Neural progenitor cell (in vitro differentiated cells): ENCODE measurements around the gene CHD5. TPM values are rescaled to one million over a fixed set of nuclear protein-coding genes. Genes with fewer than 3 reads are reported as not detected.

Experiments used
- DNase-seq: peaks from one replicate; pipeline ENCODE4 v3.0.0-alpha.2; 2016; ENCODE audit warnings: low spot score
- H2AFZ ChIP-seq: fragments of 200-600 bp; sonication (generic); replicated peaks from 2 replicates; pipeline ENCODE4 v1.6.1; 2016; ENCODE audit warnings: antibody characterized with exemption
- H3F3A ChIP-seq: fragments of 200-600 bp; sonication (generic); 2 replicates; pipeline ENCODE4 v1.6.1; 2016; ENCODE audit warnings: antibody characterized with exemption, low read depth
- H3K27ac ChIP-seq: fragments of 200-600 bp; sonication (generic); 2 replicates; pipeline ENCODE4 v1.5.1; 2016; ENCODE audit warnings: mild to moderate bottlenecking
- H3K27me3 ChIP-seq: fragments of 200-600 bp; sonication (generic); 2 replicates; pipeline ENCODE4 v1.6.1; 2016; ENCODE audit warnings: mild to moderate bottlenecking, moderate library complexity
- H3K36me3 ChIP-seq: fragments of 200-600 bp; sonication (generic); 2 replicates; pipeline ENCODE4 v1.5.1; 2016
- H3K4me1 ChIP-seq: fragments of 200-600 bp; sonication (generic); 2 replicates; pipeline ENCODE4 v1.6.1; 2016; ENCODE audit warnings: mixed run types
- H3K4me2 ChIP-seq: fragments of 200-600 bp; sonication (generic); 2 replicates; pipeline ENCODE4 v1.6.1; 2016
- H3K4me3 ChIP-seq: fragments of 200-600 bp; sonication (generic); 2 replicates; pipeline ENCODE4 v1.5.1; 2016
- H3K79me2 ChIP-seq: fragments of 200-600 bp; sonication (generic); 2 replicates; pipeline ENCODE4 v1.6.1; 2016; ENCODE audit warnings: low read depth
- H3K9ac ChIP-seq: fragments of 200-600 bp; sonication (generic); 2 replicates; pipeline ENCODE4 v1.6.1; 2016
- H3K9me3 ChIP-seq: fragments of 200-600 bp; sonication (generic); 2 replicates; pipeline ENCODE4 v1.5.1; 2016; ENCODE audit warnings: low read depth
- H4K20me1 ChIP-seq: fragments of 200-600 bp; sonication (generic); 2 replicates; pipeline ENCODE4 v1.6.1; 2016; ENCODE audit warnings: low read depth
- H3K27ac Mint-ChIP-seq: 3 replicates; pipeline ENCODE4 v1.8.0; 2021; ENCODE audit warnings: mixed read lengths
- H3K27me3 Mint-ChIP-seq: 2 replicates; pipeline ENCODE4 v1.8.0; 2022; ENCODE audit warnings: low read depth, mild to moderate bottlenecking, inconsistent platforms, moderate library complexity, mixed read lengths; ENCODE audit not compliant: insufficient read depth
- H3K36me3 Mint-ChIP-seq: 3 replicates; pipeline ENCODE4 v1.8.0; 2021; ENCODE audit warnings: mixed read lengths
- H3K4me1 Mint-ChIP-seq: 3 replicates; pipeline ENCODE4 v1.8.0; 2021; ENCODE audit warnings: mixed read lengths
- H3K4me3 Mint-ChIP-seq: 3 replicates; pipeline ENCODE4 v1.8.0; 2021; ENCODE audit warnings: mild to moderate bottlenecking, moderate library complexity, mixed read lengths
- H3K9me3 Mint-ChIP-seq: 3 replicates; pipeline ENCODE4 v1.8.0; 2020; ENCODE audit warnings: mixed read lengths
- EZH2 ChIP-seq: fragments of 200-600 bp; sonication (generic); IDR thresholded peaks from 2 replicates; pipeline ENCODE4 v1.6.1; 2017; ENCODE audit warnings: antibody characterized with exemption, mild to moderate bottlenecking, moderate library complexity
- EZH2phosphoT487 ChIP-seq: fragments of 200-600 bp; sonication (generic); IDR thresholded peaks from 2 replicates; pipeline ENCODE4 v1.6.1; 2017; ENCODE audit warnings: antibody characterized with exemption
- total RNA-seq: library from RNA; depleted of rRNA; stranded (reverse); fragments of >200 nt; gene quantifications from 2 replicates; pipeline ENCODE4 v1.2.3, GENCODE V29; 2015; ENCODE audit warnings: low replicate concordance
- TF ChIP-seq, protein P1 (sequence below): fragments of 200-600 bp; sonication (generic); IDR thresholded peaks from 2 replicates; pipeline ENCODE4 v1.5.1; 2017; ENCODE audit warnings: antibody characterized with exemption, mild to moderate bottlenecking

Gene CHD5
- total RNA-seq, 1 donor from 2014 or later: 0.17 TPM

DNA sequence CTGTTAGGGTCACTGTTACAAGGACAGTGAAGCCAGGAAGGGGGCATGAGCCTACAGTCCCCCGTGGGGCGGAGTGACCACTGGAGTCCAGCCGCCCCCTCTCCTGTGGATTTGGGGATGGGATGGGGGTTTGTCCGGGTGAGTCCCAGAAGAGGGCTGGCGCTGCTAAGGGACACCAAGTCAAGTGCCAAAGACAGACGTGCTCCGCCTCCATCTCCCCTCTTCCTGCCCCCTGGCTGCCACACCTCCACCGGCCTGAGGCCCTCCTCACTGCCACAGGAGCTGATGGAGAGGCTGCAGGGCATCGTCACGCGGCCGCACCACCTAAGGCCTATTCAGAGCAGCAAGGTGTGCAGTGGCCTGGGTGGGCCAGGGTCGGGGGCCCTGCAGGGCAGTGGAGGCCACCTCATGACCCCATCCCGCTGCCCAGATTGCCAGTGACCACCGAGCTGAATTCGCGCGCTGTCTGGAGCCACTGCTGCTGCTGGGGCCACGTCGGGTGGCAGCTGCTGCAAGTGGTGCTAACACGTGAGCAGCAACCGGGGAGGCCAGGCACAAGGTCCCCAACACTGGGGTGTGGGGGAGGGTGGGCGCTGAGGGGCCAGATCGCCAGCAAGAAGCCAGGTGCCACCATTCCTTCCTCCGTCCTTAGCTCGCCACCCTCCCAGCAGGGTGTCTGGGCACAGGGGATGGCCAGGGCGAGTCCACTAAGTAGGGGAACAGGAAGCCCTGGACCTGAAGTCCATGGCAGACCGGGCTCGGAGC, 30.7 kb upstream of the CHD5 start:
- Histone ChIP-seq H2AFZ (no peak overlapping the region), H3K4me2 (no peak overlapping the region), H3F3A (peaks cover 27% of the 10 kb centered on the region), H3K9ac (no peak overlapping the region), H4K20me1 (peaks cover 3% of the 10 kb centered on the region), H3K4me3 (no peak overlapping the region), H3K36me3 (no peaks in the 10 kb centered on the region), H3K27ac (no peak overlapping the region), H3K9me3 (no peaks in the 10 kb centered on the region), H3K27me3 (peaks cover 42% of the 10 kb centered on the region), H3K4me1 (peaks cover 14% of the 10 kb centered on the region), H3K79me2 (no peaks in the 10 kb centered on the region)
- no peak overlapping the region for H3K4me3 Mint-ChIP-seq
- no peak for TF ChIP-seq EZH2phosphoT487
- TF ChIP-seq, protein P1, sequence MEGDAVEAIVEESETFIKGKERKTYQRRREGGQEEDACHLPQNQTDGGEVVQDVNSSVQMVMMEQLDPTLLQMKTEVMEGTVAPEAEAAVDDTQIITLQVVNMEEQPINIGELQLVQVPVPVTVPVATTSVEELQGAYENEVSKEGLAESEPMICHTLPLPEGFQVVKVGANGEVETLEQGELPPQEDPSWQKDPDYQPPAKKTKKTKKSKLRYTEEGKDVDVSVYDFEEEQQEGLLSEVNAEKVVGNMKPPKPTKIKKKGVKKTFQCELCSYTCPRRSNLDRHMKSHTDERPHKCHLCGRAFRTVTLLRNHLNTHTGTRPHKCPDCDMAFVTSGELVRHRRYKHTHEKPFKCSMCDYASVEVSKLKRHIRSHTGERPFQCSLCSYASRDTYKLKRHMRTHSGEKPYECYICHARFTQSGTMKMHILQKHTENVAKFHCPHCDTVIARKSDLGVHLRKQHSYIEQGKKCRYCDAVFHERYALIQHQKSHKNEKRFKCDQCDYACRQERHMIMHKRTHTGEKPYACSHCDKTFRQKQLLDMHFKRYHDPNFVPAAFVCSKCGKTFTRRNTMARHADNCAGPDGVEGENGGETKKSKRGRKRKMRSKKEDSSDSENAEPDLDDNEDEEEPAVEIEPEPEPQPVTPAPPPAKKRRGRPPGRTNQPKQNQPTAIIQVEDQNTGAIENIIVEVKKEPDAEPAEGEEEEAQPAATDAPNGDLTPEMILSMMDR: no peak
- TF ChIP-seq EZH2: no peak
- peaks cover 23% of the 10 kb centered on the region for H3K27me3 Mint-ChIP-seq
- no peaks in the 10 kb centered on the region for H3K36me3 Mint-ChIP-seq
- no peaks in the 10 kb centered on the region for H3K9me3 Mint-ChIP-seq
- peaks cover 6% of the 10 kb centered on the region for H3K4me1 Mint-ChIP-seq
- DNase-seq: no peak
- no peak overlapping the region for H3K27ac Mint-ChIP-seq

DNA sequence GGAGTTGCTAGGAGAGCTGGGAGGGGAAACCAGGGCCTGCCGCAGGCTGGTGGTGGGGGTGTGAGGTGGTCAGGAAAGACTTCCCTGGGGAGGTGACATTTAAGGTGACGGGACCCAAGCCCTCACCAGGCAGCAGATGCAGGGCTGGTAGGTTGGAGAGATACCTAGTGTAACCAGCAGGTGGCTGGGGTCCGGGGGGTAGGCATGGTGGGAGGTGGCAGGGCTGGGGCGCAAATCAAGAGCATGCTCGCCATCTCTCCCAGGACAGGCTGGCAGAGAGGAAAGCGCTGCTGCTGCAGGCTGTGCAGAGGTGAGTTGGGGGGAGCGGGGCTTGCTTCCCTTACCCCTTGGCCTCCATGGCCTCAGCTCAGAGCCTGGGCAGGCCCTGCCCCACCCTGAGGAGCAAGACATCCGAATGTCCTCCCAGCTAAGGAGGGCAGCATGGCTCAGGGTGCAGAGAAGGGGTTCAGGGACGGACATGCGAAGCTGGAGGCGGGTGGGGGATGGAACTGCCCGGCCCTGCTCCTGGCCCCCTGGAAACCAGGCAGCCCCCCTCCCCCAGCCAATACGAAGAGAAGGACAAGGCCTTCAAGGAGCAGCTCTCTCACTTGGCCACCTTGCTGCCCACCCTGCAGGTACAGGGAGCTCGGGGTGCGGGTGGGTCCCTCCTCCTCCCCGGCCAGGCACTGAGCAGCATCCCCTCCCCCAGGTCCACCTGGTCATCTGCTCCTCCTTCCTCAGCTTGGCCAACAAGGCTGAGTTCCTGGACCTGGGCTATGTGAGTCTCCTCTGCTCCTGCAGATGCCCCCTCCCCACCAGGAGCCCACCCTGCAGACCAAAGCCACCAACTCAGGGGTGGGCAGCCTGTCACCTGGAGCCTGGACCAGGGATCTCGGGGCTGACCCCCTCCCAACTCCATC, 29.8 kb upstream of the CHD5 start:
- Histone ChIP-seq H4K20me1 (peaks cover 3% of the 10 kb centered on the region), H3K36me3 (no peaks in the 10 kb centered on the region), H3F3A (peaks cover 36% of the 10 kb centered on the region), H3K27ac (no peak overlapping the region), H3K27me3 (peaks cover 49% of the 10 kb centered on the region), H3K4me3 (peak overlapping the region; percentile 46), H3K4me1 (peaks cover 14% of the 10 kb centered on the region), H3K79me2 (no peaks in the 10 kb centered on the region), H2AFZ (peak overlapping the region; percentile 85), H3K9ac (no peak overlapping the region), H3K9me3 (no peaks in the 10 kb centered on the region), H3K4me2 (peak overlapping the region; percentile 92)
- Mint-ChIP-seq H3K4me3 (peak overlapping the region; percentile 75), H3K27me3 (peaks cover 20% of the 10 kb centered on the region), H3K36me3 (no peaks in the 10 kb centered on the region), H3K9me3 (no peaks in the 10 kb centered on the region), H3K4me1 (peaks cover 9% of the 10 kb centered on the region), H3K27ac (no peak overlapping the region)
- TF ChIP-seq, protein P1: no peak
- TF ChIP-seq EZH2 (no peak), EZH2phosphoT487 (no peak)
- peak; percentile 38 for DNase-seq

DNA sequence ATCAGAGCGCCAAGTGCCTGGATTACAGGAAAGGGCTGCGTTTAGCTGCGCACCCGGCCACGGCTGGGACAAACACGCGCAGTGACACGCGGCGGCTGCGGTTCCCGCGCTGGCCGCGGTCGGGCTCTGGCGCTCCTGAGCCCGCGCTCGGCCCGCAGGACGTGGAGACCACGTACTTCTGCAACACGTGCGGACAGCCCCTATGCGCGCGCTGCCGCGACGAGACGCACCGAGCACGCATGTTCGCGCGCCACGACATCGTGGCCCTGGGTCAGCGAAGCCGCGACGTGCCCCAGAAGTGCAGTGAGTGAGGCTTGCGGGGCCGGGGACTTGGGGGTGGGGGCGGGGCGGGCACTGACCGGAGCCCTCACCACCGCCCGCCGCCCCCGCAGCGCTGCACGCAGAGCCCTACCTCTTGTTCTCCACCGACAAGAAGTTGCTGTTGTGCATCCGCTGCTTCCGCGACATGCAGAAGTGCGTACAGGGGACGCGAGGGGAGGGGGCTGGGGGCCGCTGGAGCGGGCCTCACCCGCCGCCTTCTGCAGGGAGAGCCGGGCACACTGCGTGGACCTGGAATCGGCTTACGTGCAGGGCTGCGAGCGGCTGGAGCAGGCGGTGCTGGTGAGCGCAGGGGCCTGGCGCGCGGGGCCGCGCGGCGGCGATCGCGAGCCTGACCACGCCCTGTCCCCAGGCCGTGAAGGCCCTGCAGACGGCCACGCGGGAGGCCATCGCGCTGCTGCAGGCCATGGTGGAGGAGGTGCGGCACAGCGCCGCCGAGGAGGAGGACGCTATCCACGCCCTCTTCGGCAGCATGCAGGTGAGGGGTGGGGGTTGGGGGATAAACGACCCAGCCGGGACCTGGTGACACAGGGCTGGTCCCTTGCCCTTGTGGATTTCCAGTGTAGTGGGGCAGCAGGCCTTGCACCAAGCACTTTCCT, 28.9 kb upstream of the CHD5 start:
- no peaks in the 10 kb centered on the region for H3K36me3 ChIP-seq
- peak overlapping the region; percentile 92 for H3K4me2 ChIP-seq
- H3K4me3 ChIP-seq: peak overlapping the region; percentile 46
- H3K27ac ChIP-seq: no peak overlapping the region
- TF ChIP-seq EZH2 (peak; percentile 14), EZH2phosphoT487 (no peak)
- TF ChIP-seq, protein P1: peak; percentile 49
- no peaks in the 10 kb centered on the region for H3K36me3 Mint-ChIP-seq
- H3K4me1 Mint-ChIP-seq: peaks cover 11% of the 10 kb centered on the region
- H4K20me1 ChIP-seq: peaks cover 3% of the 10 kb centered on the region
- peak overlapping the region; percentile 75 for H3K4me3 Mint-ChIP-seq
- H3K9me3 Mint-ChIP-seq: no peaks in the 10 kb centered on the region
- H3K79me2 ChIP-seq: no peaks in the 10 kb centered on the region
- no peak overlapping the region for H3K9ac ChIP-seq
- peaks cover 18% of the 10 kb centered on the region for H3K27me3 Mint-ChIP-seq
- peak; percentile 82 for DNase-seq
- H3K9me3 ChIP-seq: no peaks in the 10 kb centered on the region
- H3K4me1 ChIP-seq: peaks cover 14% of the 10 kb centered on the region
- H3K27ac Mint-ChIP-seq: no peak overlapping the region
- peaks cover 44% of the 10 kb centered on the region for H3F3A ChIP-seq
- peak overlapping the region; percentile 85 for H2AFZ ChIP-seq
- H3K27me3 ChIP-seq: peaks cover 49% of the 10 kb centered on the region
